Liver (tissue), 3 donors: Measurements from ENCODE around the gene PIK3R5.

Experiments used
- ATF3 ChIP-seq: IDR thresholded peaks from 2 replicates; pipeline ENCODE4 v1.6.1; 2016; ENCODE audit warnings: antibody characterized with exemption
- RAD21 ChIP-seq, 2 donors: IDR thresholded peaks; 2 replicates each; pipeline ENCODE4 v1.6.1; 2016; ENCODE audit warnings: antibody characterized with exemption in 2 of 2, mild to moderate bottlenecking in 2 of 2
- SP1 ChIP-seq: IDR thresholded peaks from 2 replicates; pipeline ENCODE4 v1.6.1; 2018; ENCODE audit warnings: antibody characterized with exemption, mild to moderate bottlenecking
- TAF1 ChIP-seq: conservative IDR thresholded peaks from 2 replicates; pipeline ENCODE4 v1.6.1; 2016; ENCODE audit warnings: antibody characterized with exemption, mild to moderate bottlenecking
- TF ChIP-seq, protein P1 (sequence below): IDR thresholded peaks from 2 replicates; pipeline ENCODE4 v1.6.1; 2016; ENCODE audit warnings: antibody characterized with exemption
- TF ChIP-seq, protein P2 (sequence below): fragments of 150-350 bp; IDR thresholded peaks from 2 replicates; pipeline ENCODE4 v1.5.1; 2017; ENCODE audit warnings: improper control_type of control experiment, low read depth, low read length; ENCODE audit not compliant: missing input control
- donor health status: healthy.
- donor health status: healthy.

GRCh38 chr17:8875957-8876356 lies 89.5 kb downstream of the PIK3R5 start:
- TF ChIP-seq, protein P1, sequence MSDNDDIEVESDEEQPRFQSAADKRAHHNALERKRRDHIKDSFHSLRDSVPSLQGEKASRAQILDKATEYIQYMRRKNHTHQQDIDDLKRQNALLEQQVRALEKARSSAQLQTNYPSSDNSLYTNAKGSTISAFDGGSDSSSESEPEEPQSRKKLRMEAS = no peak
- no peak for TF ChIP-seq SP1
- TF ChIP-seq, protein P2, sequence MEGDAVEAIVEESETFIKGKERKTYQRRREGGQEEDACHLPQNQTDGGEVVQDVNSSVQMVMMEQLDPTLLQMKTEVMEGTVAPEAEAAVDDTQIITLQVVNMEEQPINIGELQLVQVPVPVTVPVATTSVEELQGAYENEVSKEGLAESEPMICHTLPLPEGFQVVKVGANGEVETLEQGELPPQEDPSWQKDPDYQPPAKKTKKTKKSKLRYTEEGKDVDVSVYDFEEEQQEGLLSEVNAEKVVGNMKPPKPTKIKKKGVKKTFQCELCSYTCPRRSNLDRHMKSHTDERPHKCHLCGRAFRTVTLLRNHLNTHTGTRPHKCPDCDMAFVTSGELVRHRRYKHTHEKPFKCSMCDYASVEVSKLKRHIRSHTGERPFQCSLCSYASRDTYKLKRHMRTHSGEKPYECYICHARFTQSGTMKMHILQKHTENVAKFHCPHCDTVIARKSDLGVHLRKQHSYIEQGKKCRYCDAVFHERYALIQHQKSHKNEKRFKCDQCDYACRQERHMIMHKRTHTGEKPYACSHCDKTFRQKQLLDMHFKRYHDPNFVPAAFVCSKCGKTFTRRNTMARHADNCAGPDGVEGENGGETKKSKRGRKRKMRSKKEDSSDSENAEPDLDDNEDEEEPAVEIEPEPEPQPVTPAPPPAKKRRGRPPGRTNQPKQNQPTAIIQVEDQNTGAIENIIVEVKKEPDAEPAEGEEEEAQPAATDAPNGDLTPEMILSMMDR = no peak
- no peak for TF ChIP-seq ATF3
- no peak for TF ChIP-seq TAF1
- TF ChIP-seq RAD21 (IDR thresholded peaks at IDR 0.05) = no peak
